Measurements from ENCODE around the gene DNTTIP2.

DNA sequence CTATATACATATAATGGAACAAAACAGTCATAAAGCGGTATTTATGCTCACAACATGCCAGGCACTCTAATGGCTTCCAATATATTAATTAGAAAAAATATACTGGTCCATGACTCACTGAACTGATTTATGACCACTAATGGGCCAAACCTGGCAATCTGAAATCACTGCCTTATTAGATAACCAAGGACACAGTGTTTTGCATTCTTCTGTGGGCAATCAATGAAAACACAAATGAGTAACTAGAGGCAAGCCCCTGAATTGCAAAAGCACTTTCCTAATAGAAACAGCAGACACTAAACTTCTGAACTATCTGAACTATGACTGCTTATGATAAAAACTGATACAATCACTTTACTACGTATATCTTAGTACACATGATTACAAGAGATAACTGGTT is 26.7 kb upstream of the DNTTIP2 start:
- TF ChIP-seq, protein P1, sequence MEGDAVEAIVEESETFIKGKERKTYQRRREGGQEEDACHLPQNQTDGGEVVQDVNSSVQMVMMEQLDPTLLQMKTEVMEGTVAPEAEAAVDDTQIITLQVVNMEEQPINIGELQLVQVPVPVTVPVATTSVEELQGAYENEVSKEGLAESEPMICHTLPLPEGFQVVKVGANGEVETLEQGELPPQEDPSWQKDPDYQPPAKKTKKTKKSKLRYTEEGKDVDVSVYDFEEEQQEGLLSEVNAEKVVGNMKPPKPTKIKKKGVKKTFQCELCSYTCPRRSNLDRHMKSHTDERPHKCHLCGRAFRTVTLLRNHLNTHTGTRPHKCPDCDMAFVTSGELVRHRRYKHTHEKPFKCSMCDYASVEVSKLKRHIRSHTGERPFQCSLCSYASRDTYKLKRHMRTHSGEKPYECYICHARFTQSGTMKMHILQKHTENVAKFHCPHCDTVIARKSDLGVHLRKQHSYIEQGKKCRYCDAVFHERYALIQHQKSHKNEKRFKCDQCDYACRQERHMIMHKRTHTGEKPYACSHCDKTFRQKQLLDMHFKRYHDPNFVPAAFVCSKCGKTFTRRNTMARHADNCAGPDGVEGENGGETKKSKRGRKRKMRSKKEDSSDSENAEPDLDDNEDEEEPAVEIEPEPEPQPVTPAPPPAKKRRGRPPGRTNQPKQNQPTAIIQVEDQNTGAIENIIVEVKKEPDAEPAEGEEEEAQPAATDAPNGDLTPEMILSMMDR (conservative IDR thresholded peaks at IDR 0.05 in 1 of 2, IDR thresholded peaks at IDR 0.05 in 1 of 2; ENCODE audit: low read depth in 1 of 2, low read length in 2 of 2), result no peak
- no peak for TF ChIP-seq EZH2 (IDR thresholded peaks at IDR 0.05; ENCODE audit: low read length, missing control alignments)
